Trophoblast cell (in vitro differentiated cells and primary cell): ENCODE measurements around the gene STT3A.

Experiments
- DNase-seq, 2 donors: peaks; one replicate each; pipeline ENCODE4 v3.0.0-alpha.2; 2016
- H2AFZ ChIP-seq: 2 replicates; pipeline ENCODE4 v1.6.1; 2013; ENCODE audit warnings: low read length, moderate library complexity, mild to moderate bottlenecking; ENCODE audit not compliant: insufficient read depth, poor library complexity
- H2AK5ac ChIP-seq: 2 replicates; pipeline ENCODE4 v1.6.1; 2013; ENCODE audit warnings: mild to moderate bottlenecking, low read length
- H2BK120ac ChIP-seq: 2 replicates; pipeline ENCODE4 v1.6.1; 2013; ENCODE audit warnings: low read length, mild to moderate bottlenecking, moderate library complexity; ENCODE audit not compliant: insufficient read depth, poor library complexity
- H2BK12ac ChIP-seq: 2 replicates; pipeline ENCODE4 v1.6.1; 2013; ENCODE audit warnings: mild to moderate bottlenecking, low read length, moderate library complexity
- H2BK5ac ChIP-seq: 2 replicates; pipeline ENCODE4 v1.6.1; 2013; ENCODE audit warnings: low read length, low read depth, moderate library complexity, mild to moderate bottlenecking; ENCODE audit not compliant: poor library complexity
- H3K14ac ChIP-seq: 2 replicates; pipeline ENCODE4 v1.6.1; 2013; ENCODE audit warnings: mild to moderate bottlenecking, low read length
- H3K18ac ChIP-seq: 2 replicates; pipeline ENCODE4 v1.6.1; 2013; ENCODE audit warnings: mild to moderate bottlenecking, low read length
- H3K23ac ChIP-seq: 2 replicates; pipeline ENCODE4 v1.6.1; 2013; ENCODE audit warnings: low read length
- H3K27ac ChIP-seq: 2 replicates; pipeline ENCODE4 v1.5.1; 2013; ENCODE audit warnings: low read depth, mild to moderate bottlenecking, inconsistent platforms, low read length, moderate library complexity
- H3K27me3 ChIP-seq: 2 replicates; pipeline ENCODE4 v1.6.1; 2013; ENCODE audit warnings: inconsistent platforms, mild to moderate bottlenecking, low read length, moderate library complexity; ENCODE audit not compliant: insufficient read depth
- H3K36me3 ChIP-seq, 2 experiments: 1 replicate in 1 of 2; 2 replicates in 1 of 2; pipeline ENCODE4 v1.6.1; 2013; ENCODE audit warnings: low read length in 2 of 2, mild to moderate bottlenecking in 2 of 2, moderate library complexity in 1 of 2; ENCODE audit not compliant: insufficient read depth in 2 of 2, control insufficient read depth in 1 of 2
- H3K4ac ChIP-seq: 2 replicates; pipeline ENCODE4 v1.6.1; 2013; ENCODE audit warnings: low read depth, mild to moderate bottlenecking, low read length, moderate library complexity
- H3K4me1 ChIP-seq, 2 experiments: 1 replicate in 1 of 2; 2 replicates in 1 of 2; pipeline ENCODE4 v1.6.1; 2013; ENCODE audit warnings: low read length in 2 of 2, mild to moderate bottlenecking in 2 of 2, moderate library complexity in 1 of 2; ENCODE audit not compliant: insufficient read depth in 2 of 2, control insufficient read depth in 1 of 2
- H3K4me2 ChIP-seq: 2 replicates; pipeline ENCODE4 v1.6.1; 2013; ENCODE audit warnings: inconsistent platforms, mild to moderate bottlenecking, low read length, moderate library complexity
- H3K4me3 ChIP-seq: 2 replicates; pipeline ENCODE4 v1.5.1; 2013; ENCODE audit warnings: mild to moderate bottlenecking, low read depth, low read length, inconsistent platforms
- H3K79me1 ChIP-seq: one replicate; pipeline ENCODE4 v1.6.1; 2013; ENCODE audit warnings: low read length
- H3K79me2 ChIP-seq: 2 replicates; pipeline ENCODE4 v1.6.1; 2013; ENCODE audit warnings: low read length, mild to moderate bottlenecking; ENCODE audit not compliant: control insufficient read depth, insufficient read depth, poor library complexity
- H3K9ac ChIP-seq: 2 replicates; pipeline ENCODE4 v1.6.1; 2013; ENCODE audit warnings: mild to moderate bottlenecking, low read length
- H3K9me3 ChIP-seq: 2 replicates; pipeline ENCODE4 v1.6.1; 2013; ENCODE audit warnings: low read depth, mild to moderate bottlenecking, control low read depth, inconsistent platforms, low read length; ENCODE audit not compliant: insufficient read depth
- H4K12ac ChIP-seq: 2 replicates; pipeline ENCODE4 v1.6.1; 2013; ENCODE audit warnings: low read depth, mild to moderate bottlenecking, low read length, moderate library complexity
- H4K8ac ChIP-seq: 2 replicates; pipeline ENCODE4 v1.6.1; 2013; ENCODE audit warnings: low read depth, mild to moderate bottlenecking, low read length, moderate library complexity
- H4K91ac ChIP-seq: one replicate; pipeline ENCODE4 v1.6.1; 2013; ENCODE audit warnings: low read depth, mild to moderate bottlenecking, low read length, moderate library complexity
- WGBS: extraction: QIAGEN DNeasy Blood & Tissue Kit; methylation state at CpG from one replicate; pipeline ENCODE4 v1.1.7; 2013; ENCODE audit warnings: missing lambda C conversion rate; ENCODE audit not compliant: insufficient read length, insufficient coverage; ENCODE audit errors: extremely low coverage; 5-methylcytosine and 5-hydroxymethylcytosine counted together

Gene STT3A

DNA sequence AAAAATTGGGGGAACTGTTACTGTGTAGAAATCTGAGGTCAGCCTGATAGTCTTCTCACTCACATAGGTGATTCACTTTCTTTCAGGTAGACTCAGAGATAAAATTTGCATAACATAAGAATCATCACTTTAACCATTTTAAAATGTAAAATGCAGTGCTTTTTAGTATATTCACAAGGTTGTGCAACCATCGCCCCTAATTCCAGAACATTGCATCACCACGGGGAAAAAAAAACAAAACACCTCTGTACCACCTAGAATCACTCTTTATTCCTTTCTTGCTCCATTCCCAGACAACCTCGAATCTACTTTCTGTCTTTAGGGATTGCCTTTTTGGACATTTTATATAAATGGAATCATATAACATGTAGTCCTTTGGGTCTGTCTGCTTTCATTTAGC is 53.2 kb downstream of the STT3A start:
- no peak overlapping the region for H2AFZ ChIP-seq
- H3K4ac ChIP-seq: no peak overlapping the region
- H3K27me3 ChIP-seq: no peaks in the 10 kb centered on the region
- peaks cover 8 to 10% of the 10 kb centered on the region in 2 experiments for H3K36me3 ChIP-seq
- no peak overlapping the region for H3K4me2 ChIP-seq
- H2AK5ac ChIP-seq: no peak overlapping the region
- no peaks in the 10 kb centered on the region for H3K79me1 ChIP-seq
- WGBS: no CpG with 5 or more reads among the region's 3 CpGs
- no peak overlapping the region for H3K27ac ChIP-seq
- H4K91ac ChIP-seq: no peak overlapping the region
- H4K8ac ChIP-seq: no peak overlapping the region
- H2BK120ac ChIP-seq: no peak overlapping the region
- no peak overlapping the region for H2BK12ac ChIP-seq
- DNase-seq: no peak
- H3K9ac ChIP-seq: no peak overlapping the region
- H3K18ac ChIP-seq: no peak overlapping the region
- H3K4me3 ChIP-seq: no peak overlapping the region
- H3K14ac ChIP-seq: no peak overlapping the region
- no peak overlapping the region for H3K23ac ChIP-seq
- no peak overlapping the region for H2BK5ac ChIP-seq
- no peaks in the 10 kb centered on the region for H3K79me2 ChIP-seq
- no peaks in the 10 kb centered on the region for H3K9me3 ChIP-seq
- H3K4me1 ChIP-seq: no peaks in the 10 kb centered on the region
- no peak overlapping the region for H4K12ac ChIP-seq

DNA sequence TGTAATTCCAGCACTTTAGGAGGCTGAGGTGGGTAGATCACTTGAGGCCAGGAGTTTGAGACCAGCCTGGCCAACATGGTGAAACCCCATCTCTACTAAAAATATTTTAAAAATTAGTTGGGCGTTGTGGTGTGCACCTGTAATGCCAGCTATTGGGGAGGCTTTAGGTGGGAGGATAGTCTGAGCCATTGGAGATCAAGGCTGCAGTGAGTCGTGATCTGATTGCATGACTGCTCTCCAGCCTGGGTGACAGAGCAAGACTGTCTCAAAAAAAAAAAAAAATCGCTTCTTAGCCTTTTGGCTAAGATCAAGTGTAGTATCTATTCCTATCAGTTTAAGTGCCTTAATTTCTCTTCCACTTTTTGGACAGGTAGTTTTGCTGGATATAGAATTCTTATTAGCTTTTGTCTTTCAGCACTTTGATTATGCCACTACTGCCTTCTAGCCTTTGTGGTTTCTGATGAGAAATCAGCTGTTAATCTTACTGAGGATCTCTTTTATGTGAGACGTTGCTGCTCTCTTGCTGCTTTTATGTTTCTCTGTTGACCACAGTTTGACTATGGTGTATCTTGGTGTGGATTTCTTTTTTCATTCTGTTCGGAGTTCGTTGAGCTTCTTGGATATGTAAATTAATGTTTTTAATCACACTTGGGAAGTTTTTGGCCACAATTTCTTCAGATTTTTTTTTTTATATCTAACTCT is 57.0 kb downstream of the STT3A start:
- Histone ChIP-seq H3K4ac (no peak overlapping the region), H3K9ac (no peak overlapping the region), H3K36me3 (peaks cover 10 to 14% of the 10 kb centered on the region in 2 experiments), H2AFZ (no peak overlapping the region), H3K79me1 (no peaks in the 10 kb centered on the region), H3K27ac (no peak overlapping the region), H3K79me2 (no peaks in the 10 kb centered on the region), H3K4me1 (no peaks in the 10 kb centered on the region), H4K12ac (no peak overlapping the region), H2AK5ac (no peak overlapping the region), H3K4me3 (no peak overlapping the region), H3K4me2 (no peak overlapping the region), H2BK5ac (no peak overlapping the region), H3K18ac (no peak overlapping the region), H2BK12ac (no peak overlapping the region), H3K9me3 (no peaks in the 10 kb centered on the region), H2BK120ac (no peak overlapping the region), H4K8ac (no peak overlapping the region), H3K27me3 (no peaks in the 10 kb centered on the region), H3K23ac (no peak overlapping the region), H4K91ac (no peak overlapping the region), H3K14ac (no peak overlapping the region)
- WGBS: no CpG with 5 or more reads among the region's 6 CpGs
- DNase-seq: no peak

DNA sequence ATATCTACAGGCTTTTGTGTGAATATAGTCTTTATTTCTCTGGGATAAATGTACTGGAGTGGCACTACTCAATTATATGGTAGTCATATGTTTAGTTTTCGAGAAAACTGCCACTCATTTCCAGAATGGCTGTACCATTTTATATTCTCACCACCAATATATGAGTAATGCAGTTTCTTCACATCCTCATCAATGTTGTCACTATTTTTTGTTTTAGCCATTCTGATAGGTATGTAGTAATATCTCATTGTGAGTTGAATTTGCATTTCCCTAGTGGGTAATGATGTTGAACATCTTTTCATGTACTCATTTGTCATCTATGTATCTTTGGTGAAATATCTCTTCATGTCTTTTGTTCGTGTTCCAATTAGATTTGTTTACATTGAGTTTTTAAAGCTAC is 70.0 kb downstream of the STT3A start:
- no peaks in the 10 kb centered on the region for H3K4me1 ChIP-seq
- no peaks in the 10 kb centered on the region for H3K79me2 ChIP-seq
- no peak overlapping the region for H2BK5ac ChIP-seq
- H3K4me2 ChIP-seq: no peak overlapping the region
- no peak overlapping the region for H4K12ac ChIP-seq
- no peak overlapping the region for H2AK5ac ChIP-seq
- H2AFZ ChIP-seq: no peak overlapping the region
- no peak overlapping the region for H3K4ac ChIP-seq
- DNase-seq: no peak
- H3K4me3 ChIP-seq: no peak overlapping the region
- H3K27me3 ChIP-seq: no peaks in the 10 kb centered on the region
- no peak overlapping the region for H3K18ac ChIP-seq
- no peak overlapping the region for H4K8ac ChIP-seq
- peaks cover 3 to 8% of the 10 kb centered on the region in 2 experiments for H3K36me3 ChIP-seq
- no peaks in the 10 kb centered on the region for H3K9me3 ChIP-seq
- H2BK120ac ChIP-seq: no peak overlapping the region
- no CpG with 5 or more reads among the region's 2 CpGs for whole genome bisulfite sequencing
- no peak overlapping the region for H3K23ac ChIP-seq
- H3K79me1 ChIP-seq: no peaks in the 10 kb centered on the region
- H3K27ac ChIP-seq: no peak overlapping the region
- no peak overlapping the region for H3K9ac ChIP-seq
- no peak overlapping the region for H3K14ac ChIP-seq
- no peak overlapping the region for H4K91ac ChIP-seq
- H2BK12ac ChIP-seq: no peak overlapping the region

DNA sequence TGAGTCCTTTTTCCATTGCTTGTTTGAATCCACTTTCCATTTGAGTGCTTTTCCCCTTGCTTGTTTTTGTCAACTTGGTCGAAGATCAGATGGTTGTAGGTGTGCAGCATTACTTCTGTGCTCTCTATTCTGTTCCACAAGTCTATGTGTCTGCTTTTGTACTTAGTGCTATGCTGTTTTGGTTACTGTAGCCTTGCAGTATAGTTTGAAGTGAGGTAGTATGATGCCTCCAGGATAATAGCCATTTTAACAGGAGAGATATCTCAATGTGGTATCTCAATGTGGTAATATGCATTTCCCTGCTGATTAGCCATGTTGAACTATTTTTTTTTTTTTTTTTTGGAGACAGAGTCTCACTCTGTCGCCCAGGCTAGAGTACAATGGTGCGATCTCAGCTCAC is 71.3 kb downstream of the STT3A start:
- H3K79me2 ChIP-seq: no peaks in the 10 kb centered on the region
- no peaks in the 10 kb centered on the region for H3K27me3 ChIP-seq
- H3K4me1 ChIP-seq: no peaks in the 10 kb centered on the region
- H3K23ac ChIP-seq: no peak overlapping the region
- H3K79me1 ChIP-seq: no peaks in the 10 kb centered on the region
- WGBS: no CpG with 5 or more reads among the region's 3 CpGs
- H4K8ac ChIP-seq: no peak overlapping the region
- no peak overlapping the region for H3K27ac ChIP-seq
- no peak overlapping the region for H2BK120ac ChIP-seq
- no peak overlapping the region for H2BK12ac ChIP-seq
- no peaks in the 10 kb centered on the region for H3K9me3 ChIP-seq
- no peak overlapping the region for H3K14ac ChIP-seq
- H3K4me3 ChIP-seq: no peak overlapping the region
- H3K9ac ChIP-seq: no peak overlapping the region
- no peak overlapping the region for H2BK5ac ChIP-seq
- H2AK5ac ChIP-seq: no peak overlapping the region
- H4K91ac ChIP-seq: no peak overlapping the region
- DNase-seq: peak in 1 of 2 donors; percentile 62
- no peak overlapping the region for H3K4ac ChIP-seq
- no peak overlapping the region for H2AFZ ChIP-seq
- H3K18ac ChIP-seq: no peak overlapping the region
- H3K36me3 ChIP-seq: peaks cover 3% of the 10 kb centered on the region in 2 experiments
- H3K4me2 ChIP-seq: no peak overlapping the region
- no peak overlapping the region for H4K12ac ChIP-seq
